Endothelial cell of umbilical vein (primary cell): ENCODE data around the gene FADS2.

Experiments used
- CTCF ChIP-seq, 2 donors: IDR thresholded peaks; 1 replicate in 1 of 2; 2 replicates in 1 of 2; pipeline ENCODE4 v1.5.1; 2011; ENCODE audit warnings: low read length in 2 of 2, mild to moderate bottlenecking in 2 of 2, moderate library complexity in 2 of 2, control low read depth in 1 of 2, inconsistent platforms in 1 of 2, low read depth in 1 of 2; ENCODE audit not compliant: insufficient read depth in 1 of 2; ENCODE audit errors: extremely low read depth in 1 of 2
- EZH2 ChIP-seq: IDR thresholded peaks from 2 replicates; pipeline ENCODE4 v1.6.1; 2012; ENCODE audit warnings: borderline replicate concordance, low read depth, mild to moderate bottlenecking, moderate library complexity, low read length, inconsistent platforms; ENCODE audit not compliant: severe bottlenecking
- GATA2 ChIP-seq: IDR thresholded peaks from 2 replicates; pipeline ENCODE4 v1.7.0; 2011; ENCODE audit warnings: low read depth, mild to moderate bottlenecking, moderate library complexity, mixed read lengths, low read length; ENCODE audit not compliant: insufficient read length, insufficient read depth
- JUN ChIP-seq: IDR thresholded peaks from 2 replicates; pipeline ENCODE4 v1.6.1; 2011; ENCODE audit warnings: borderline replicate concordance, low read depth; ENCODE audit not compliant: insufficient read length, insufficient read depth
- MAX ChIP-seq: IDR thresholded peaks from 2 replicates; pipeline ENCODE4 v1.6.1; 2011; ENCODE audit not compliant: insufficient read depth, insufficient read length
- MYC ChIP-seq: IDR thresholded peaks from one replicate; pipeline ENCODE4 v1.6.1; 2011; ENCODE audit warnings: mild to moderate bottlenecking, low read depth, low read length
- POLR2A ChIP-seq: IDR thresholded peaks from 2 replicates; pipeline ENCODE4 v1.6.1; 2012; ENCODE audit warnings: low read depth, mild to moderate bottlenecking, control low read depth, low read length
- POLR2AphosphoS5 ChIP-seq: IDR thresholded peaks from 2 replicates; pipeline ENCODE4 v1.6.1; 2012; ENCODE audit warnings: low read depth, mild to moderate bottlenecking, control low read depth, low read length, moderate library complexity; ENCODE audit not compliant: insufficient read depth

GRCh38 chr11:61912530-61912898 lies 84.4 kb downstream of the FADS2 start:
- TF ChIP-seq POLR2A (no peak), CTCF (IDR thresholded peaks at IDR 0.05; ENCODE audit: extremely low read depth in 1 of 2, insufficient read depth in 1 of 2, low read depth in 1 of 2, low read length in 2 of 2) (no peak), GATA2 (no peak), POLR2AphosphoS5 (no peak), EZH2 (no peak), MAX (no peak), JUN (no peak), MYC (no peak)
